Keratinocyte (primary cell): ENCODE data around the gene ZNF747. TPM values are rescaled to one million over a fixed set of nuclear protein-coding genes. Genes with fewer than 3 reads are reported as not detected.

ENCODE experiments used
- DNase-seq: peaks from one replicate; pipeline ENCODE4 v3.0.0-alpha.2; 2011; ENCODE audit warnings: low read depth, missing footprints, low spot score
- FAIRE-seq: peaks from 2 replicates; lab custom pipeline; 2011; peaks lifted over from hg19 to GRCh38; lab: Jason Lieb, UNC
- H2AFZ ChIP-seq: 2 replicates; pipeline ENCODE4 v1.6.0; 2012; ENCODE audit warnings: low read length, control low read depth, inconsistent platforms; ENCODE audit not compliant: control insufficient read depth
- H3K27ac ChIP-seq: 2 replicates; pipeline ENCODE4 v1.5.1; 2011; ENCODE audit warnings: low read length; ENCODE audit not compliant: control insufficient read depth, insufficient read depth
- H3K27me3 ChIP-seq: 3 replicates; pipeline ENCODE4 v1.6.0; 2011; ENCODE audit warnings: low read length; ENCODE audit not compliant: control insufficient read depth, insufficient read depth; ENCODE audit errors: extremely low read depth
- H3K36me3 ChIP-seq, 2 experiments: 2 replicates in 1 of 2; 3 replicates in 1 of 2; pipeline ENCODE4 v1.5.1; 2011; ENCODE audit warnings: low read length in 2 of 2, mild to moderate bottlenecking in 1 of 2; ENCODE audit not compliant: control insufficient read depth in 2 of 2, insufficient read depth in 2 of 2; ENCODE audit errors: extremely low read depth in 1 of 2
- H3K4me1 ChIP-seq: 3 replicates; pipeline ENCODE4 v1.5.1; 2011; ENCODE audit warnings: low read length; ENCODE audit not compliant: control insufficient read depth, insufficient read depth; ENCODE audit errors: extremely low read depth
- H3K4me2 ChIP-seq: 3 replicates; pipeline ENCODE4 v1.6.0; 2011; ENCODE audit warnings: low read depth, low read length; ENCODE audit not compliant: control insufficient read depth, insufficient read depth; ENCODE audit errors: extremely low read depth
- H3K4me3 ChIP-seq, 3 experiments: fragments of 200-600 bp in 1 of 3; sonication (generic) in 1 of 3; 2 replicates in 2 of 3; 3 replicates in 1 of 3; pipeline ENCODE4 v1.5.1; 2011 to 2016; ENCODE audit warnings: low read length in 3 of 3, mild to moderate bottlenecking in 3 of 3, control low read depth in 2 of 3, inconsistent platforms in 1 of 3, low read depth in 1 of 3, mixed read lengths in 1 of 3, mixed run types in 1 of 3, moderate library complexity in 1 of 3; ENCODE audit not compliant: control insufficient read depth in 2 of 3, insufficient read depth in 2 of 3; ENCODE audit errors: extremely low read depth in 1 of 3
- H3K79me2 ChIP-seq: 2 replicates; pipeline ENCODE4 v1.6.0; 2012; ENCODE audit warnings: low read length; ENCODE audit not compliant: control insufficient read depth, insufficient read depth
- H3K9ac ChIP-seq: 3 replicates; pipeline ENCODE4 v1.6.0; 2011; ENCODE audit warnings: low read length; ENCODE audit not compliant: control insufficient read depth, insufficient read depth; ENCODE audit errors: extremely low read depth
- H3K9me1 ChIP-seq: 3 replicates; pipeline ENCODE4 v1.6.0; 2011; ENCODE audit warnings: low read length; ENCODE audit not compliant: control insufficient read depth, insufficient read depth; ENCODE audit errors: extremely low read depth
- H3K9me3 ChIP-seq: 2 replicates; pipeline ENCODE4 v1.5.1; 2012; ENCODE audit warnings: low read depth, low read length; ENCODE audit not compliant: control insufficient read depth
- H4K20me1 ChIP-seq: 3 replicates; pipeline ENCODE4 v1.6.0; 2011; ENCODE audit warnings: low read length; ENCODE audit not compliant: control insufficient read depth, insufficient read depth; ENCODE audit errors: extremely low read depth
- EZH2 ChIP-seq: IDR thresholded peaks from one replicate; pipeline ENCODE4 v1.6.1; 2012; ENCODE audit warnings: inconsistent platforms, mild to moderate bottlenecking, low read length, moderate library complexity
- dilution Hi-C: fragments of 300-500 bp; cut with MboI; formaldehyde crosslinking; loops from one replicate; pipeline ENCODE4 v1.7.0; 2020; ENCODE audit warnings: low sequenced_read_pairs; ENCODE audit not compliant: extremely low pct_ligation_motif_present
- polyA plus RNA-seq, 5 experiments: library from polyadenylated mRNA; depleted of rRNA in 3 of 5; stranded (reverse) in 3 of 5; stranded (forward) in 1 of 5; unstranded in 1 of 5; fragments of >200 nt; gene quantifications; 1 replicate in 1 of 5; 2 replicates in 3 of 5; 3 replicates in 1 of 5; pipeline versions ENCODE4 v1.2.1 to v1.2.3, GENCODE V29; 2011 to 2012; ENCODE audit warnings: missing spikeins in 2 of 5, low read depth in 1 of 5, low replicate concordance in 1 of 5
- TF ChIP-seq, protein P1 (sequence below), 3 experiments: IDR thresholded peaks in 1 of 3; conservative IDR thresholded peaks in 1 of 3; optimal IDR thresholded peaks in 1 of 3; 2 replicates in 2 of 3; 3 replicates in 1 of 3; pipeline versions ENCODE3 to v1.5.1; 2011; ENCODE audit warnings: low read length in 3 of 3, mild to moderate bottlenecking in 3 of 3, moderate library complexity in 2 of 3, control low read depth in 1 of 3, inconsistent platforms in 1 of 3; ENCODE audit not compliant: insufficient read depth in 2 of 3; ENCODE audit errors: extremely low read depth in 1 of 3

Gene ZNF747
- polyA plus RNA-seq, 1 donor (not counting 4 experiments of a cell fraction or from before 2014, with no cell fraction given) = 2.7 TPM

- H3K9me1 ChIP-seq = no peaks in the 10 kb centered on the region
- H3K27ac ChIP-seq = no peak overlapping the region
- H3K36me3 ChIP-seq = no peaks in the 10 kb centered on the region
- peaks cover 20% of the 10 kb centered on the region for H3K4me1 ChIP-seq
- DNase-seq = no peak
- H3K79me2 ChIP-seq = peaks cover 5% of the 10 kb centered on the region
- H4K20me1 ChIP-seq = no peaks in the 10 kb centered on the region
- TF ChIP-seq, protein P1, sequence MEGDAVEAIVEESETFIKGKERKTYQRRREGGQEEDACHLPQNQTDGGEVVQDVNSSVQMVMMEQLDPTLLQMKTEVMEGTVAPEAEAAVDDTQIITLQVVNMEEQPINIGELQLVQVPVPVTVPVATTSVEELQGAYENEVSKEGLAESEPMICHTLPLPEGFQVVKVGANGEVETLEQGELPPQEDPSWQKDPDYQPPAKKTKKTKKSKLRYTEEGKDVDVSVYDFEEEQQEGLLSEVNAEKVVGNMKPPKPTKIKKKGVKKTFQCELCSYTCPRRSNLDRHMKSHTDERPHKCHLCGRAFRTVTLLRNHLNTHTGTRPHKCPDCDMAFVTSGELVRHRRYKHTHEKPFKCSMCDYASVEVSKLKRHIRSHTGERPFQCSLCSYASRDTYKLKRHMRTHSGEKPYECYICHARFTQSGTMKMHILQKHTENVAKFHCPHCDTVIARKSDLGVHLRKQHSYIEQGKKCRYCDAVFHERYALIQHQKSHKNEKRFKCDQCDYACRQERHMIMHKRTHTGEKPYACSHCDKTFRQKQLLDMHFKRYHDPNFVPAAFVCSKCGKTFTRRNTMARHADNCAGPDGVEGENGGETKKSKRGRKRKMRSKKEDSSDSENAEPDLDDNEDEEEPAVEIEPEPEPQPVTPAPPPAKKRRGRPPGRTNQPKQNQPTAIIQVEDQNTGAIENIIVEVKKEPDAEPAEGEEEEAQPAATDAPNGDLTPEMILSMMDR (optimal IDR thresholded peaks at IDR 0.05 in 1 of 3, IDR thresholded peaks at IDR 0.05 in 1 of 3, conservative IDR thresholded peaks at IDR 0.05 in 1 of 3; ENCODE audit: extremely low read depth in 1 of 3, insufficient read depth in 2 of 3, low read length in 3 of 3) = no peak
- TF ChIP-seq EZH2 = no peak
- FAIRE-seq = no peak
- no peak overlapping the region for H3K9ac ChIP-seq
- no peak overlapping the region for H3K4me3 ChIP-seq
- no peaks in the 10 kb centered on the region for H3K27me3 ChIP-seq
- dilution Hi-C loops = no loop called here
- H3K4me2 ChIP-seq = no peak overlapping the region
- H2AFZ ChIP-seq = no peak overlapping the region
- no peaks in the 10 kb centered on the region for H3K9me3 ChIP-seq
Measured at GRCh38 chr16:30528799-30529457, 5.7 kb downstream of the ZNF747 start.

GRCh38 chr16:30527635-30528178 lies 7.0 kb downstream of the ZNF747 start:
- TF ChIP-seq, protein P1 (optimal IDR thresholded peaks at IDR 0.05 in 1 of 3, IDR thresholded peaks at IDR 0.05 in 1 of 3, conservative IDR thresholded peaks at IDR 0.05 in 1 of 3; ENCODE audit: extremely low read depth in 1 of 3, insufficient read depth in 2 of 3, low read length in 3 of 3) = no peak
- TF ChIP-seq EZH2 = no peak
- Histone ChIP-seq H3K4me3 (peak overlapping the region; percentile 49 to 71 (median 63)), H2AFZ (peak overlapping the region; percentile 65), H3K9ac (peak overlapping the region; percentile 93), H3K4me1 (peaks cover 20% of the 10 kb centered on the region), H4K20me1 (no peaks in the 10 kb centered on the region), H3K27me3 (no peaks in the 10 kb centered on the region), H3K27ac (peak overlapping the region; percentile 91), H3K4me2 (peak overlapping the region; percentile 96), H3K9me1 (no peaks in the 10 kb centered on the region), H3K79me2 (no peaks in the 10 kb centered on the region), H3K36me3 (no peaks in the 10 kb centered on the region), H3K9me3 (no peaks in the 10 kb centered on the region)
- DNase-seq (no peak), FAIRE-seq (peak; percentile 95)
- dilution Hi-C loops = no loop called here
